H9 (cell line): ENCODE results near the gene TTF2. TPM values are rescaled to one million over a fixed set of nuclear protein-coding genes. Genes with fewer than 3 reads are reported as not detected.
A peak's percentile ranks its signal among the peaks of the same experiment; 100 is the strongest.
"Not testable (repeated sequence)": the region's sequence is repeated elsewhere in the genome, so short reads cannot be mapped to it uniquely, and the experiment has no call there.

ENCODE experiments used
- DNase-seq: peaks from one replicate; pipeline ENCODE4 v3.0.0-alpha.2; 2017
- H2AFZ ChIP-seq: one replicate; pipeline ENCODE4 v1.6.1; 2013; ENCODE audit warnings: mild to moderate bottlenecking, low read length, control low read depth, moderate library complexity
- H2AK5ac ChIP-seq: 2 replicates; pipeline ENCODE4 v1.6.1; 2013; ENCODE audit warnings: low read length, control low read depth, mixed read lengths; ENCODE audit not compliant: insufficient read length
- H2BK120ac ChIP-seq: one replicate; pipeline ENCODE4 v1.6.1; 2013; ENCODE audit warnings: low read depth, mild to moderate bottlenecking, low read length, control low read depth, inconsistent platforms; ENCODE audit not compliant: poor library complexity, severe bottlenecking
- H2BK12ac ChIP-seq: 2 replicates; pipeline ENCODE4 v1.6.1; 2013; ENCODE audit warnings: low read length, control low read depth, mixed read lengths, low read depth; ENCODE audit not compliant: insufficient read length
- H2BK15ac ChIP-seq: 2 replicates; pipeline ENCODE4 v1.6.1; 2013; ENCODE audit warnings: low read depth, low read length, control low read depth
- H2BK20ac ChIP-seq: one replicate; pipeline ENCODE4 v1.6.1; 2013; ENCODE audit warnings: low read depth, mild to moderate bottlenecking, low read length, control low read depth, inconsistent platforms; ENCODE audit not compliant: poor library complexity, severe bottlenecking
- H2BK5ac ChIP-seq: 2 replicates; pipeline ENCODE4 v1.6.1; 2013; ENCODE audit warnings: low read length, control low read depth, mixed read lengths; ENCODE audit not compliant: insufficient read length
- H3K14ac ChIP-seq: 2 replicates; pipeline ENCODE4 v1.6.1; 2013; ENCODE audit warnings: low read length, control low read depth; ENCODE audit not compliant: insufficient read depth
- H3K18ac ChIP-seq: 2 replicates; pipeline ENCODE4 v1.6.1; 2013; ENCODE audit warnings: low read depth, mild to moderate bottlenecking, mixed read lengths, low read length, control low read depth; ENCODE audit not compliant: insufficient read length
- H3K23ac ChIP-seq: 2 replicates; pipeline ENCODE4 v1.6.1; 2013; ENCODE audit warnings: low read length, control low read depth, mixed read lengths, low read depth; ENCODE audit not compliant: insufficient read length
- H3K23me2 ChIP-seq: 2 replicates; pipeline ENCODE4 v1.6.1; 2013; ENCODE audit warnings: low read depth, mild to moderate bottlenecking, mixed read lengths, low read length, control low read depth; ENCODE audit not compliant: insufficient read length, poor library complexity, severe bottlenecking
- H3K27ac ChIP-seq: 2 replicates; pipeline ENCODE4 v1.5.1; 2013; ENCODE audit warnings: low read length, control low read depth, mixed read lengths, low read depth; ENCODE audit not compliant: insufficient read length
- H3K27me3 ChIP-seq: 2 replicates; pipeline ENCODE4 v1.6.1; 2013; ENCODE audit warnings: low read length, control low read depth, inconsistent platforms; ENCODE audit not compliant: insufficient read depth
- H3K4ac ChIP-seq: 2 replicates; pipeline ENCODE4 v1.6.1; 2013; ENCODE audit warnings: low read depth, mild to moderate bottlenecking, control low read depth, inconsistent platforms, low read length, moderate library complexity
- H3K4me1 ChIP-seq: 2 replicates; pipeline ENCODE4 v1.6.1; 2013; ENCODE audit warnings: low read length, control low read depth, inconsistent platforms; ENCODE audit not compliant: insufficient read depth
- H3K4me2 ChIP-seq: 2 replicates; pipeline ENCODE4 v1.6.1; 2013; ENCODE audit warnings: low read length, control low read depth, mixed read lengths; ENCODE audit not compliant: insufficient read length, insufficient read depth
- H3K56ac ChIP-seq: 2 replicates; pipeline ENCODE4 v1.6.1; 2013; ENCODE audit warnings: low read depth, mild to moderate bottlenecking, mixed read lengths, low read length, control low read depth; ENCODE audit not compliant: insufficient read length
- H3K79me1 ChIP-seq: 2 replicates; pipeline ENCODE4 v1.6.1; 2013; ENCODE audit warnings: low read depth, mild to moderate bottlenecking, moderate library complexity, low read length, control low read depth, inconsistent platforms; ENCODE audit not compliant: insufficient read depth, poor library complexity, severe bottlenecking
- H3K79me2 ChIP-seq: 2 replicates; pipeline ENCODE4 v1.6.1; 2013; ENCODE audit warnings: low read length, control low read depth, inconsistent platforms; ENCODE audit not compliant: insufficient read depth
- H3K9ac ChIP-seq: 2 replicates; pipeline ENCODE4 v1.6.1; 2013; ENCODE audit warnings: low read length, control low read depth, mixed read lengths; ENCODE audit not compliant: insufficient read length; ENCODE audit errors: extremely low read depth
- H3K9me3 ChIP-seq: one replicate; pipeline ENCODE4 v1.6.1; 2013; ENCODE audit warnings: low read depth, low read length, inconsistent platforms; ENCODE audit not compliant: control insufficient read depth
- H3T11ph ChIP-seq: one replicate; pipeline ENCODE4 v1.6.1; 2013; ENCODE audit warnings: mild to moderate bottlenecking, low read length, control low read depth, inconsistent platforms
- H4K20me1 ChIP-seq: one replicate; pipeline ENCODE4 v1.6.1; 2013; ENCODE audit not compliant: control insufficient read depth, insufficient read length, insufficient read depth
- H4K5ac ChIP-seq: 2 replicates; pipeline ENCODE4 v1.6.1; 2013; ENCODE audit warnings: low read depth, mild to moderate bottlenecking, mixed read lengths, low read length, control low read depth; ENCODE audit not compliant: insufficient read length
- H4K8ac ChIP-seq: replicated peaks from 2 replicates; pipeline ENCODE4 v1.6.1; 2013; ENCODE audit warnings: low read length, control low read depth, mixed read lengths, low read depth; ENCODE audit not compliant: insufficient read length
- H4K91ac ChIP-seq: 2 replicates; pipeline ENCODE4 v1.6.1; 2013; ENCODE audit warnings: low read depth, mild to moderate bottlenecking, moderate library complexity, mixed read lengths, low read length, control low read depth; ENCODE audit not compliant: insufficient read length
- H3K27ac Mint-ChIP-seq, 3 experiments: 2 replicates in 2 of 3; 3 replicates in 1 of 3; pipeline ENCODE4 v1.8.0; 2020 to 2021; ENCODE audit warnings: mixed read lengths in 3 of 3, mild to moderate bottlenecking in 1 of 3, moderate library complexity in 1 of 3
- H3K27me3 Mint-ChIP-seq: 2 replicates; pipeline ENCODE4 v1.8.0; 2021; ENCODE audit warnings: low read depth, mild to moderate bottlenecking, moderate library complexity, mixed read lengths
- H3K36me3 Mint-ChIP-seq, 3 experiments: 2 replicates in 2 of 3; 3 replicates in 1 of 3; pipeline ENCODE4 v1.8.0; 2020 to 2021; ENCODE audit warnings: low read depth in 3 of 3, mixed read lengths in 3 of 3; ENCODE audit not compliant: insufficient read depth in 1 of 3
- H3K4me1 Mint-ChIP-seq, 2 experiments: 2 replicates each; pipeline ENCODE4 v1.8.0; 2020; ENCODE audit warnings: mixed read lengths in 2 of 2
- H3K4me3 Mint-ChIP-seq, 2 experiments: 2 replicates in 1 of 2; 3 replicates in 1 of 2; pipeline ENCODE4 v1.8.0; 2020 to 2021; ENCODE audit warnings: mild to moderate bottlenecking in 2 of 2, mixed read lengths in 2 of 2, moderate library complexity in 1 of 2
- H3K9me3 Mint-ChIP-seq, 2 experiments: 2 replicates in 1 of 2; 3 replicates in 1 of 2; pipeline ENCODE4 v1.8.0; 2020; ENCODE audit warnings: mild to moderate bottlenecking in 2 of 2, mixed read lengths in 2 of 2, moderate library complexity in 1 of 2
- CTCF ChIP-seq: fragments of 200-600 bp; sonication (generic); conservative IDR thresholded peaks from 3 replicates; pipeline ENCODE4 v1.8.0; 2021; ENCODE audit warnings: antibody characterized with exemption, mild to moderate bottlenecking
- WGBS: extraction: QIAGEN DNeasy Blood & Tissue Kit; methylation state at CpG from one replicate; pipeline ENCODE4 v1.1.7; 2013; ENCODE audit warnings: missing lambda C conversion rate, low lambda C conversion rate, mixed read lengths; ENCODE audit not compliant: insufficient read length; ENCODE audit errors: extremely low coverage; 5-methylcytosine and 5-hydroxymethylcytosine counted together
- total RNA-seq: library from RNA; stranded (reverse); gene quantifications from 2 replicates; pipeline ENCODE4 v1.2.1, GENCODE V29; 2021

Gene TTF2
- total RNA-seq, 1 experiment from 2014 or later, result 86.4 TPM

DNA sequence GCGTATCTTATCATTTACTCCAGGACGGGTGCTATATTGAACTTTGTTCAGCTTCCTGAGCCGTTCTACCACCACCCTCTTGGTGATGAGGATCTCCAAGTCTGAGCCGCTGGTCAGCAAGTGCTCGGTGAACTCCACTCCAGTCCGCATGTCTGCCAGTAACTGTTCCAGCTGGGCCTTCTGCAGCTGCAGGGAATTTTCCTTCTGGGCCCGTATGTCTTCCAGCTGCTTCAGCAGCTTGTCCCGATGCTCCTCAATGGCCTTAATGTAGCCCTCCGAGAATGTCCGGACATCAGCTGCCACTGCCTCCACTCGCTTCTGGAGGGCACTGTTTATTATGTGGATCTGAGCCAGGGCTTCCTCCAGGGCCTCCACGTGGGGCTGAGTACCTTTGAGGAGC is 58.0 kb downstream of the TTF2 start:
- Mint-ChIP-seq H3K27ac (peak overlapping the region in 1 of 3 experiments; percentile 50; a peak in 2 of 7 replicates), H3K36me3 (peaks cover 16 to 44% (median 42%) of the 10 kb centered on the region in 3 experiments; a peak in 6 of 7 replicates), H3K4me1 (peaks cover 20 to 21% of the 10 kb centered on the region in 2 experiments), H3K27me3 (no peaks in the 10 kb centered on the region; the same call in 1 of the 2 replicates), H3K4me3 (no peak overlapping the region), H3K9me3 (peaks cover 0 to 2% of the 10 kb centered on the region in 2 experiments; a peak in 1 of 5 replicates)
- Histone ChIP-seq H3K9ac (no peak overlapping the region), H3K23me2 (peaks cover 8% of the 10 kb centered on the region), H2AFZ (no peak overlapping the region), H4K8ac (no peak overlapping the region), H3K4ac (no peak overlapping the region), H3K4me2 (no peak overlapping the region), H2BK20ac (no peak overlapping the region), H3K56ac (no peak overlapping the region), H3K79me1 (no peaks in the 10 kb centered on the region), H2BK5ac (no peak overlapping the region), H3T11ph (no peak overlapping the region), H3K4me1 (no peaks in the 10 kb centered on the region), H3K23ac (no peak overlapping the region), H4K91ac (no peak overlapping the region), H2BK15ac (no peak overlapping the region), H3K27me3 (no peaks in the 10 kb centered on the region), H4K5ac (no peak overlapping the region), H3K27ac (no peak overlapping the region), H3K9me3 (no peaks in the 10 kb centered on the region), H3K18ac (no peak overlapping the region), H2BK120ac (no peak overlapping the region), H3K79me2 (no peaks in the 10 kb centered on the region), H3K14ac (no peak overlapping the region), H2BK12ac (no peak overlapping the region), H2AK5ac (no peak overlapping the region), H4K20me1 (no peaks in the 10 kb centered on the region)
- no CpG with 5 or more reads among the region's 12 CpGs for WGBS
- no peak for TF ChIP-seq CTCF
- no peak for DNase-seq

GRCh38 chr1:117119144-117119543 is 59.0 kb downstream of the TTF2 start:
- not testable (repeated sequence) for H2AFZ ChIP-seq, H2BK12ac ChIP-seq, H2BK20ac ChIP-seq, H3K9ac ChIP-seq, DNase-seq, H3K27me3 ChIP-seq, H3K23me2 ChIP-seq, H3K27ac Mint-ChIP-seq, H3K4me3 Mint-ChIP-seq, H4K20me1 ChIP-seq, H3K56ac ChIP-seq, H2BK120ac ChIP-seq, H3K23ac ChIP-seq, H3K27ac ChIP-seq, H3K27me3 Mint-ChIP-seq, H2BK5ac ChIP-seq, H3K4ac ChIP-seq, H3K18ac ChIP-seq, H3K79me1 ChIP-seq, H2AK5ac ChIP-seq, H3K14ac ChIP-seq, H3K79me2 ChIP-seq, H3K9me3 ChIP-seq, H3K4me2 ChIP-seq, H3T11ph ChIP-seq, H3K9me3 Mint-ChIP-seq, H2BK15ac ChIP-seq, H4K8ac ChIP-seq, H4K91ac ChIP-seq, H3K4me1 ChIP-seq, H4K5ac ChIP-seq
- Mint-ChIP-seq H3K36me3 (peaks cover 16 to 44% (median 39%) of the 10 kb centered on the region in 3 experiments; a peak in 6 of 7 replicates), H3K4me1 (peaks cover 20 to 22% of the 10 kb centered on the region in 2 experiments)
- no CpG with 5 or more reads among the region's 10 CpGs for WGBS
